DOHH2 (cell line): ENCODE results near the gene DPYD.

ENCODE experiments used
- CTCF ChIP-seq: fragments of 200-600 bp; sonication (generic); IDR thresholded peaks from one replicate; pipeline ENCODE4 v1.5.1; 2014; ENCODE audit warnings: antibody characterized with exemption, mild to moderate bottlenecking, low read depth, low read length; ENCODE audit not compliant: poor library complexity, severe bottlenecking
- EZH2phosphoT487 ChIP-seq: fragments of 200-600 bp; sonication (generic); IDR thresholded peaks from 2 replicates; pipeline ENCODE4 v1.6.1; 2017; ENCODE audit warnings: borderline replicate concordance, mild to moderate bottlenecking, antibody characterized with exemption, low read length, moderate library complexity, mixed read lengths

GRCh38 chr1:97942161-97943123, 21.6 kb upstream of the DPYD start:
- no peak for TF ChIP-seq CTCF
- no peak for TF ChIP-seq EZH2phosphoT487
